Measurements from ENCODE around the gene CYP2B6.

GRCh38 chr19:40960062-40960685, 30.9 kb upstream of the CYP2B6 start:
- no peak for TF ChIP-seq CTCF (conservative IDR thresholded peaks at IDR 0.05 in 1 of 2, IDR thresholded peaks at IDR 0.05 in 1 of 2; ENCODE audit: low read depth in 1 of 2, low read length in 2 of 2)
- no peak for TF ChIP-seq EZH2 (IDR thresholded peaks at IDR 0.05; ENCODE audit: low read length, missing control alignments)

Data from fibroblast of lung (primary cell).